SKM-1 treated with dmso at 0.1 percent for 144 hours (cell line): ENCODE measurements around the gene ZNF185.

Experiments
- DNase-seq: peaks from one replicate; lab custom pipeline; 2025; ENCODE audit not compliant: unreplicated experiment; lab: John Stamatoyannopoulos, UW

The ZNF185 gene

DNA sequence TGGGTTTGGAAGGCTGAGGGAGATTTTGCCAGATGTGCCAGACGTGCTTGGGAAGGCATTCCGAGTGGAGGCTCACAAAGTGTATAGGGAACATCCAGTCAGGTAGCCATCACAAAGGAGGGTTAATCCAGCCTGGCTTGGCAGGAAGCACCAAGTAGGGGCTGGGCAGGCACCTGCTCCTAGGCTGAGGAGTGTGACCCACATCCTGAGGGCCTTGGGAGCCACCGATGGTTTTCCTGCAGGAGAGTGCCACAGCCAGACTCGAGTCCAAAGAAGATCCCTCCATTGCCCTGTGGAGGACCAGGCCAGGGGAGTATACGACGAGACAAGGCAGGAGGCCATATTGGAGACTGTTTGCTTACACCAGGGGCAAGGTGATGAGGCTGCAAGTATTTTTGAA lies 48.8 kb downstream of the ZNF185 start:
- no peak for DNase-seq
